Hematopoietic multipotent progenitor cell treated with erythropoietin and hydrocortisone succinate and interleukin-3 and kit ligand, for 17 days (in vitro differentiated cells): Measurements from ENCODE around the gene PRRC2C.
"Not testable (repeated sequence)": the region's sequence is repeated elsewhere in the genome, so short reads cannot be mapped to it uniquely, and the experiment has no call there.

Experiments used
- DNase-seq: peaks from one replicate; pipeline ENCODE4 v3.0.0-alpha.2; 2015; ENCODE audit warnings: low spot score

PRRC2C gene

GRCh38 chr1:171485375-171486047 is at the start of gene PRRC2C:
Gene PRRC2C (plus strand): TSS chr1:171485530. CDS start chr1:171512089, 26,559 bp downstream.
- peak; percentile 98 for DNase-seq

- no peak for DNase-seq
Measured at GRCh38 chr1:171438441-171438840, 46.9 kb upstream of the PRRC2C start.

- DNase-seq: not testable (repeated sequence)
Measured at GRCh38 chr1:171440201-171440600, 45.1 kb upstream of the PRRC2C start.

- DNase-seq: not testable (repeated sequence)
Measured at GRCh38 chr1:171441278-171441895, 43.9 kb upstream of the PRRC2C start.

GRCh38 chr1:171446386-171446785 is 38.9 kb upstream of the PRRC2C start:
- DNase-seq: no peak

GRCh38 chr1:171455967-171456366 is 29.4 kb upstream of the PRRC2C start:
- no peak for DNase-seq

GRCh38 chr1:171457412-171457811 is 27.9 kb upstream of the PRRC2C start:
- no peak for DNase-seq

GRCh38 chr1:171460018-171460620 is 25.2 kb upstream of the PRRC2C start:
- DNase-seq: no peak

- DNase-seq: no peak
Measured at GRCh38 chr1:171467626-171468025, 17.7 kb upstream of the PRRC2C start.

- DNase-seq: no peak
Measured at GRCh38 chr1:171468120-171468750, 17.1 kb upstream of the PRRC2C start.

GRCh38 chr1:171470726-171471125 is 14.6 kb upstream of the PRRC2C start:
- DNase-seq: no peak

- DNase-seq: no peak
Measured at GRCh38 chr1:171472183-171472647, 13.1 kb upstream of the PRRC2C start.

GRCh38 chr1:171476829-171477228 is 8.5 kb upstream of the PRRC2C start:
- no peak for DNase-seq

GRCh38 chr1:171477804-171478203 is 7.5 kb upstream of the PRRC2C start:
- DNase-seq: no peak

GRCh38 chr1:171480035-171480434 is 5.3 kb upstream of the PRRC2C start:
- no peak for DNase-seq

- no peak for DNase-seq
Measured at GRCh38 chr1:171484760-171485374, 463 bp upstream of the PRRC2C start.

- DNase-seq: peak; percentile 73
Measured at GRCh38 chr1:171486048-171486519, 754 bp downstream of the PRRC2C start.

- DNase-seq: peak; percentile 17
Measured at GRCh38 chr1:171487038-171487437, 1.7 kb downstream of the PRRC2C start.

GRCh38 chr1:171488190-171488929 is 3.0 kb downstream of the PRRC2C start:
- no peak for DNase-seq

GRCh38 chr1:171494076-171494475 is 8.7 kb downstream of the PRRC2C start:
- no peak for DNase-seq

- DNase-seq: no peak
Measured at GRCh38 chr1:171495444-171495843, 10.1 kb downstream of the PRRC2C start.
